OCI-LY1 (cell line): ENCODE data around the gene RPL37A.

Source experiments
- H2AFZ ChIP-seq: fragments of 200-600 bp; sonication (generic), shearing (Covaris generic); 2 replicates; pipeline ENCODE4 v1.6.0; 2014; ENCODE audit warnings: antibody characterized with exemption, mild to moderate bottlenecking, low read length
- H3F3A ChIP-seq: fragments of 200-600 bp; sonication (generic), shearing (Covaris generic); 2 replicates; pipeline ENCODE4 v1.6.0; 2014; ENCODE audit warnings: mild to moderate bottlenecking, antibody characterized with exemption, low read length, moderate library complexity; ENCODE audit not compliant: insufficient read depth
- H3K27ac ChIP-seq: fragments of 200-600 bp; sonication (generic); 2 replicates; pipeline ENCODE4 v1.5.1; 2014; ENCODE audit warnings: low read length, mixed run types, mild to moderate bottlenecking, low read depth; ENCODE audit not compliant: poor library complexity, severe bottlenecking
- H3K27me3 ChIP-seq: fragments of 200-600 bp; sonication (generic); 2 replicates; pipeline ENCODE4 v1.6.0; 2014; ENCODE audit warnings: antibody characterized with exemption, mild to moderate bottlenecking, low read length, moderate library complexity; ENCODE audit not compliant: insufficient read depth
- H3K36me3 ChIP-seq: fragments of 200-600 bp; sonication (generic); 2 replicates; pipeline ENCODE4 v1.6.1; 2014; ENCODE audit warnings: mild to moderate bottlenecking, antibody characterized with exemption, low read length, moderate library complexity, mixed read lengths; ENCODE audit not compliant: insufficient read depth
- H3K4me1 ChIP-seq: fragments of 200-600 bp; sonication (generic); 2 replicates; pipeline ENCODE4 v1.5.1; 2014; ENCODE audit warnings: mild to moderate bottlenecking, low read length, moderate library complexity; ENCODE audit not compliant: insufficient read depth, severe bottlenecking
- H3K4me2 ChIP-seq: fragments of 200-600 bp; sonication (generic), shearing (Covaris generic); 2 replicates; pipeline ENCODE4 v1.6.1; 2014; ENCODE audit warnings: low read length
- H3K4me3 ChIP-seq: fragments of 200-600 bp; sonication (generic); 2 replicates; pipeline ENCODE4 v1.5.1; 2014; ENCODE audit warnings: low read length, low read depth, mild to moderate bottlenecking, mixed read lengths; ENCODE audit not compliant: poor library complexity, severe bottlenecking
- H3K79me2 ChIP-seq: fragments of 200-600 bp; shearing (Covaris generic); 2 replicates; pipeline ENCODE4 v1.6.1; 2016; ENCODE audit warnings: mixed run types, low read length, mixed read lengths; ENCODE audit not compliant: insufficient read depth
- H3K9ac ChIP-seq: fragments of 200-600 bp; sonication (generic), shearing (Covaris generic); 2 replicates; pipeline ENCODE4 v1.6.1; 2014; ENCODE audit warnings: mild to moderate bottlenecking, low read length, mixed read lengths
- H3K9me2 ChIP-seq: fragments of 200-600 bp; sonication (generic), shearing (Covaris generic); 2 replicates; pipeline ENCODE4 v1.6.1; 2014; ENCODE audit warnings: low read depth, mild to moderate bottlenecking, low read length, mixed read lengths
- H3K9me3 ChIP-seq: fragments of 200-600 bp; shearing (Covaris generic); 2 replicates; pipeline ENCODE4 v1.6.1; 2014; ENCODE audit warnings: low read length, mixed read lengths
- H4K20me1 ChIP-seq: fragments of 200-600 bp; sonication (generic), shearing (Covaris generic); 2 replicates; pipeline ENCODE4 v1.6.0; 2016; ENCODE audit warnings: mild to moderate bottlenecking, low read length; ENCODE audit not compliant: insufficient read depth
- EZH2 ChIP-seq: fragments of 200-600 bp; sonication (generic), shearing (Covaris generic); IDR thresholded peaks from 2 replicates; pipeline ENCODE4 v1.8.0; 2017; ENCODE audit warnings: borderline replicate concordance, mixed run types, mild to moderate bottlenecking, antibody characterized with exemption, low read length, moderate library complexity, mixed read lengths
- TF ChIP-seq, protein P1 (sequence below): fragments of 200-600 bp; sonication (generic), shearing (Covaris generic); IDR thresholded peaks from 2 replicates; pipeline ENCODE4 v1.5.1; 2017; ENCODE audit warnings: mild to moderate bottlenecking, antibody characterized with exemption, low read length, moderate library complexity, mixed read lengths

RPL37A gene

GRCh38 chr2:216502381-216503158, 3.9 kb downstream of the RPL37A start:
- Histone ChIP-seq H3K79me2 (peaks cover 19% of the 10 kb centered on the region), H3K9me3 (no peaks in the 10 kb centered on the region), H3K4me1 (peaks cover 29% of the 10 kb centered on the region), H3K27me3 (no peaks in the 10 kb centered on the region), H3K4me3 (no peak overlapping the region), H4K20me1 (no peaks in the 10 kb centered on the region; the same call in 1 of the 2 replicates), H3K27ac (no peak overlapping the region), H3K9ac (no peak overlapping the region), H3K9me2 (no peaks in the 10 kb centered on the region), H3K36me3 (peaks cover 82% of the 10 kb centered on the region), H3F3A (no peaks in the 10 kb centered on the region), H2AFZ (no peak overlapping the region), H3K4me2 (no peak overlapping the region)
- no peak for TF ChIP-seq EZH2
- TF ChIP-seq, protein P1, sequence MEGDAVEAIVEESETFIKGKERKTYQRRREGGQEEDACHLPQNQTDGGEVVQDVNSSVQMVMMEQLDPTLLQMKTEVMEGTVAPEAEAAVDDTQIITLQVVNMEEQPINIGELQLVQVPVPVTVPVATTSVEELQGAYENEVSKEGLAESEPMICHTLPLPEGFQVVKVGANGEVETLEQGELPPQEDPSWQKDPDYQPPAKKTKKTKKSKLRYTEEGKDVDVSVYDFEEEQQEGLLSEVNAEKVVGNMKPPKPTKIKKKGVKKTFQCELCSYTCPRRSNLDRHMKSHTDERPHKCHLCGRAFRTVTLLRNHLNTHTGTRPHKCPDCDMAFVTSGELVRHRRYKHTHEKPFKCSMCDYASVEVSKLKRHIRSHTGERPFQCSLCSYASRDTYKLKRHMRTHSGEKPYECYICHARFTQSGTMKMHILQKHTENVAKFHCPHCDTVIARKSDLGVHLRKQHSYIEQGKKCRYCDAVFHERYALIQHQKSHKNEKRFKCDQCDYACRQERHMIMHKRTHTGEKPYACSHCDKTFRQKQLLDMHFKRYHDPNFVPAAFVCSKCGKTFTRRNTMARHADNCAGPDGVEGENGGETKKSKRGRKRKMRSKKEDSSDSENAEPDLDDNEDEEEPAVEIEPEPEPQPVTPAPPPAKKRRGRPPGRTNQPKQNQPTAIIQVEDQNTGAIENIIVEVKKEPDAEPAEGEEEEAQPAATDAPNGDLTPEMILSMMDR, result no peak

DNA sequence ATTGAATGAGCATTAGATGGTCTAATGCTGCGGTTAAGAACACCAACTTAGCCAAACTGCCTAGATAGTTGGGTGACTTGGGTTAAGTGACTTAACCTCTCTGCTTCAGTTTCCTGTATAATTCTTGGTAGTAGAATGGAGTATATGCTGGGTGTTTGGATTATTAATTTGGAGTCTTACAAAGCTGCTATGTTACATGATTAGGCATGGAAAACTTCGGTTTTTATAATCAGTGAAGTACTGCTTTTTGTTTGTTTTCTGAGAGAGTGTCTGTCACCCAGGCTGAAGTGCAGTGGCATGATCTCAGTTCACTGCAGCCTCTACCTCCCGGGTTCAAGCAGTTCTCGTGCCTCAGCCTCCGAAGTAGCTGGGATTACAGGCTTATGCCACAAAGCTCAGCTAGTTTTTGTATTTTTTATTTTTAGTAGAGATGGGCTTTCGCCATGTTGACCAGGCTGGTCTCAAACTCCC, 4.5 kb downstream of the RPL37A start:
- H2AFZ ChIP-seq, result no peak overlapping the region
- no peaks in the 10 kb centered on the region; the same call in 1 of the 2 replicates for H4K20me1 ChIP-seq
- no peak overlapping the region for H3K4me2 ChIP-seq
- no peaks in the 10 kb centered on the region for H3K27me3 ChIP-seq
- H3F3A ChIP-seq, result no peaks in the 10 kb centered on the region
- peaks cover 19% of the 10 kb centered on the region for H3K79me2 ChIP-seq
- TF ChIP-seq, protein P1, result no peak
- no peak for TF ChIP-seq EZH2
- H3K4me3 ChIP-seq, result no peak overlapping the region
- no peaks in the 10 kb centered on the region for H3K9me3 ChIP-seq
- H3K9me2 ChIP-seq, result no peaks in the 10 kb centered on the region
- H3K36me3 ChIP-seq, result peaks cover 82% of the 10 kb centered on the region
- H3K27ac ChIP-seq, result no peak overlapping the region
- H3K4me1 ChIP-seq, result peaks cover 23% of the 10 kb centered on the region
- H3K9ac ChIP-seq, result no peak overlapping the region

GRCh38 chr2:216503697-216504375, 5.2 kb downstream of the RPL37A start:
- no peak overlapping the region for H3K9ac ChIP-seq
- H3K4me3 ChIP-seq, result no peak overlapping the region
- TF ChIP-seq, protein P1, result no peak
- no peak for TF ChIP-seq EZH2
- no peak overlapping the region for H2AFZ ChIP-seq
- H3K4me2 ChIP-seq, result no peak overlapping the region
- H3F3A ChIP-seq, result no peaks in the 10 kb centered on the region
- H3K4me1 ChIP-seq, result peaks cover 22% of the 10 kb centered on the region
- H3K36me3 ChIP-seq, result peaks cover 87% of the 10 kb centered on the region
- H4K20me1 ChIP-seq, result no peaks in the 10 kb centered on the region; the same call in 1 of the 2 replicates
- no peaks in the 10 kb centered on the region for H3K9me3 ChIP-seq
- peaks cover 18% of the 10 kb centered on the region for H3K79me2 ChIP-seq
- H3K27ac ChIP-seq, result no peak overlapping the region
- no peaks in the 10 kb centered on the region for H3K27me3 ChIP-seq
- H3K9me2 ChIP-seq, result no peaks in the 10 kb centered on the region
